Fibroblast of skin of right quadriceps (primary cell): ENCODE measurements around the gene TWF2.

Experiments
- DNase-seq: peaks from one replicate; pipeline ENCODE4 v3.0.0-alpha.2; 2013

Gene TWF2

GRCh38 chr3:52256622-52257021 is 17.7 kb upstream of the TWF2 start:
- DNase-seq, result no peak

- DNase-seq, result no peak
Observed at GRCh38 chr3:52256159-52256558, 17.2 kb upstream of the TWF2 start.

GRCh38 chr3:52254608-52255007 is 15.7 kb upstream of the TWF2 start:
- no peak for DNase-seq

GRCh38 chr3:52253314-52254304 is 14.7 kb upstream of the TWF2 start:
- DNase-seq, result no peak

GRCh38 chr3:52250122-52250521 is 11.2 kb upstream of the TWF2 start:
- no peak for DNase-seq

GRCh38 chr3:52249683-52250082 is 10.7 kb upstream of the TWF2 start:
- DNase-seq, result no peak

- DNase-seq, result no peak
Observed at GRCh38 chr3:52248816-52249547, 10.0 kb upstream of the TWF2 start.

- no peak for DNase-seq
Observed at GRCh38 chr3:52248165-52248541, 9.2 kb upstream of the TWF2 start.

- DNase-seq, result no peak
Observed at GRCh38 chr3:52247409-52248164, 8.6 kb upstream of the TWF2 start.

- DNase-seq, result no peak
Observed at GRCh38 chr3:52246728-52247408, 7.9 kb upstream of the TWF2 start.

- no peak for DNase-seq
Observed at GRCh38 chr3:52246264-52246620, 7.3 kb upstream of the TWF2 start.

GRCh38 chr3:52245322-52246263 is 6.6 kb upstream of the TWF2 start, which contains the start of gene PPM1M:
Gene PPM1M (plus strand): TSS chr3:52245759. CDS start chr3:52245825, 66 bp downstream.
- DNase-seq, result peak; percentile 58

GRCh38 chr3:52243791-52244628 is 5.1 kb upstream of the TWF2 start:
- DNase-seq, result peak; percentile 23

- DNase-seq, result no peak
Observed at GRCh38 chr3:52242039-52242438, 3.1 kb upstream of the TWF2 start.

GRCh38 chr3:52240886-52241370 is 2.0 kb upstream of the TWF2 start:
- DNase-seq, result no peak

- DNase-seq, result peak; percentile 86
Observed at GRCh38 chr3:52240059-52240885, 1.3 kb upstream of the TWF2 start.

- no peak for DNase-seq
Observed at GRCh38 chr3:52238193-52238760, 681 bp downstream of the TWF2 start.

- peak; percentile 81 for DNase-seq
Observed at GRCh38 chr3:52237657-52238172, 1.2 kb downstream of the TWF2 start.
